Stomach smooth muscle (tissue), 2 donors: ENCODE measurements around the gene MFSD12.

Experiments used
- H3K27ac ChIP-seq: one replicate; pipeline ENCODE4 v1.7.0; 2013; ENCODE audit warnings: mild to moderate bottlenecking, low read length, inconsistent platforms
- H3K27me3 ChIP-seq, 2 donors: one replicate each; pipeline ENCODE4 v1.7.0; 2013; ENCODE audit warnings: low read length in 2 of 2; ENCODE audit not compliant: insufficient read depth in 2 of 2, control insufficient read depth in 1 of 2
- H3K36me3 ChIP-seq, 2 donors: one replicate each; pipeline ENCODE4 v1.7.0; 2013; ENCODE audit warnings: low read length in 2 of 2; ENCODE audit not compliant: control insufficient read depth in 2 of 2, insufficient read depth in 2 of 2
- H3K4me1 ChIP-seq: one replicate; pipeline ENCODE4 v1.7.0; 2013; ENCODE audit warnings: low read length; ENCODE audit not compliant: control insufficient read depth, insufficient read depth
- H3K4me3 ChIP-seq, 2 donors: one replicate each; pipeline ENCODE4 v1.7.0; 2013; ENCODE audit warnings: low read length in 2 of 2
- H3K9ac ChIP-seq, 2 donors: one replicate each; pipeline ENCODE4 v1.7.0; 2013; ENCODE audit warnings: low read length in 2 of 2, mild to moderate bottlenecking in 1 of 2
- H3K9me3 ChIP-seq, 2 donors: one replicate each; pipeline ENCODE4 v1.7.0; 2013; ENCODE audit warnings: low read length in 2 of 2; ENCODE audit not compliant: control insufficient read depth in 2 of 2
- donor health status: healthy.
- donor health status: Pancreatic carcinoma.

The MFSD12 gene

DNA sequence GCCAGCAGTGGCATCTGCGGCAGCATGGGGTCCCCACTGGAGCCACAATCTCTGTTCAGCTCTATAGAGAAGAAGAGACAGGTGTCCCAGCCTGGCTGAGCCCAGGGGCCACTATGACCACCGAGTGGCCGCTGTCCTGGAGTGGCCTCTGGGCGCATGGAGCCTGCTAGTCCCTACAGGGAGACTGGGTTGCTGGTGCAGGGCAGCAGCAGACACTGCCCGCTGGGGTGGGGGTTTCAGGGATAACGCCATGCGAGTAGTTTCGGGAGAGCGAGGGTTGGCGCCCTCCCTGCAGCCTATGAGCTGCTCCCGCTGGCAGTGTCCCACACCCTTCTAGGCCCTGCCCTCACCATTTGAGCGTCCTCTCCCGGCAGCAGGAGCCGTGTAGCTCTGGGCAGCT, 29.3 kb downstream of the MFSD12 start:
- Histone ChIP-seq H3K4me3 (no peak overlapping the region), H3K9ac (no peak overlapping the region), H3K36me3 (peaks cover 17 to 45% of the 10 kb centered on the region in 2 donors), H3K4me1 (no peaks in the 10 kb centered on the region), H3K27ac (no peak overlapping the region), H3K9me3 (no peaks in the 10 kb centered on the region), H3K27me3 (no peaks in the 10 kb centered on the region)

DNA sequence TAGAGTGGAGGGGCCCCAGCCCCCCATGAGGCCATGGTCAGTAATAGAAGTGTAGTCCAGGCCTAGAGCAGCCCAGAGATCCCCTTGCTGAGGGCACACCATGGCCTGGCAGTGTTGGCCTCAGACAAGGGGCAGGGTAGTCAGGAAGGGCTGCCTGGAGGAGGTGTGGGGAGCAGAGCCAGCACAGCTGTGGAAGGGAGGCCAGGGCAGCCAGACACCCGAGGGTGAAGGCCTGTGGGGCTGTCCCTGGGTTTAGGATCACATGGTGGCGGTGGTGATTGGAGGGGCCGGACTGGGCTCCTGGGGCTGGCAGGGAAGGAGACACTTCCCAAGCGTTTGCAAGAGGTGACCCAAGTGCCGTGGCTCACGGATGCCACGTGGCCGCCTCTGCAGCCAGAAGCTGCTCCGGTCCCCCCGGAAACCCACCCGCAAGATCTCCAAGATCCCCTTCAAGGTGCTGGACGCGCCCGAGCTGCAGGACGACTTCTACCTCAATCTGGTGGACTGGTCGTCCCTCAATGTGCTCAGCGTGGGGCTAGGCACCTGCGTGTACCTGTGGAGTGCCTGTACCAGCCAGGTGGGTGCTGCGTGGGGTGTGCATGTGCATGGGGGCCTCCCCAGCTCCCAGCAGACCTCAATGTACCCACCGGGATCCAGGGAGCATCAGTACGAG, 30.0 kb downstream of the MFSD12 start:
- H3K9ac ChIP-seq: no peak overlapping the region
- no peaks in the 10 kb centered on the region for H3K27me3 ChIP-seq
- H3K4me3 ChIP-seq: no peak overlapping the region
- peaks cover 17 to 38% of the 10 kb centered on the region in 2 donors for H3K36me3 ChIP-seq
- H3K9me3 ChIP-seq: no peaks in the 10 kb centered on the region
- no peak overlapping the region for H3K27ac ChIP-seq
- H3K4me1 ChIP-seq: no peaks in the 10 kb centered on the region

DNA sequence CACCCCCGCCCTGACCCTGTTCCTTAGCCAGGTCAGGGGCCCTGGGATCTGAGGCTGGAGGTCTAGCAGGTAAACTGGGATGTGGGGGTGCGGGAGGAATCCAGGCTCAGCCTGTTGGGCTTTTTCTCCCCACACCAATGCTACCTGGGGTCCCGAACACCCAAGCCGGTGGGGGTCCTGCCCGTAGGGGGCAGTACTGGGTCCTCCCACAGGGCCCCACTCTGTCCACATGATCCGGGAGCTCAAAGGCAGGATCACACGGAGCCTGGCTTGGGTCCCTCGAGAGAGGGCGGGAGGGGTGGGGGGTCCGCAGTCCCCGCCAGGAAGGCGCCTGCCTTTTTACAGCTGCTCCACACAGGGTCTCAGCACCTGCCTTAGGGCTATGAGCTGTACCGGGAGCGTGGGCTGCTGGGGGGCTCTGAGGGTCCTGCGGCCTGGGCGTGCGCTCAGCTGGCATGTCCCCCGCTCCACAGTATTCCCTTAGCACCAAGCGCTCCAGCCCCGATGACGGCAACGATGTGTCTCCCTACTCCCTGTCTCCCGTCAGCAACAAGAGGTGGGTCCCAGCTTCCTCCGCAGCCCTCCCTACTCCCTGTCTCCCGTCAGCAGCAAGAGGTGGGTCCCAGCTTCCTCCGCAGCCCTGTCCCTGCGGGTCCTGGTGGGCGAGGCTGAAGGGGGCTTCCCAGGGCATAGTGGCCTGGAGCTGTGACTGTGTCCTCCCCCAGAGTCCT, 30.7 kb downstream of the MFSD12 start:
- Histone ChIP-seq H3K27me3 (no peaks in the 10 kb centered on the region), H3K27ac (no peak overlapping the region), H3K9me3 (no peaks in the 10 kb centered on the region), H3K9ac (no peak overlapping the region), H3K36me3 (peaks cover 17 to 37% of the 10 kb centered on the region in 2 donors), H3K4me3 (no peak overlapping the region), H3K4me1 (no peaks in the 10 kb centered on the region)

DNA sequence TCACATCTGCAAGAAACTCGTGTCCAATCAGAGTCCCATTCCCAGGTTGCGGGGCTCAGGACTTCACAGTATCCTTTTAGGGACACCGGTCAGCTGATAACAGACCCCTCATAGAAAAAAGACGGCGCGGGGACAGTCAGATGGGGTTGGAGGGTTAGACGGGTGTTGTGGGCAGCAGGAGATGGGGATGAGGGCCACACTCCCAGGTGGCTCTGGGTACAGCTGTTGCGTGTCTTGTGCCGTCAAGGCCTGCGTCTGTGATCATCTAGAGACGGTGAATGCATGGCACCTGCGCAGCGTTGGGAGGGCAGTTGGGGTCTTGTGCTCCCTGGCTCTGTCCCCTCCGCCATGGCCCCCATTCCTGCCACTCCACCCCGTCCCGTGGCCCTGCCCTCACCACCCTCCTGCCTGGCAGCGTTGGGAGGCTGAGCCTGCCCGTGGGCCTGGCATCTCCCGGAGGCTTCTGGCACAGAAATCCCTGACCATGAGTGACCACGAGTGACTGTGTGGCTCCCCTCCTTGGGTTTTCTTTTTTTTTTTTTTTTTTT, 32.4 kb downstream of the MFSD12 start:
- no peak overlapping the region for H3K27ac ChIP-seq
- no peaks in the 10 kb centered on the region for H3K9me3 ChIP-seq
- no peak overlapping the region for H3K4me3 ChIP-seq
- H3K36me3 ChIP-seq: peaks cover 13 to 27% of the 10 kb centered on the region in 2 donors
- H3K9ac ChIP-seq: no peak overlapping the region
- no peaks in the 10 kb centered on the region for H3K27me3 ChIP-seq
- peaks cover 5% of the 10 kb centered on the region for H3K4me1 ChIP-seq

DNA sequence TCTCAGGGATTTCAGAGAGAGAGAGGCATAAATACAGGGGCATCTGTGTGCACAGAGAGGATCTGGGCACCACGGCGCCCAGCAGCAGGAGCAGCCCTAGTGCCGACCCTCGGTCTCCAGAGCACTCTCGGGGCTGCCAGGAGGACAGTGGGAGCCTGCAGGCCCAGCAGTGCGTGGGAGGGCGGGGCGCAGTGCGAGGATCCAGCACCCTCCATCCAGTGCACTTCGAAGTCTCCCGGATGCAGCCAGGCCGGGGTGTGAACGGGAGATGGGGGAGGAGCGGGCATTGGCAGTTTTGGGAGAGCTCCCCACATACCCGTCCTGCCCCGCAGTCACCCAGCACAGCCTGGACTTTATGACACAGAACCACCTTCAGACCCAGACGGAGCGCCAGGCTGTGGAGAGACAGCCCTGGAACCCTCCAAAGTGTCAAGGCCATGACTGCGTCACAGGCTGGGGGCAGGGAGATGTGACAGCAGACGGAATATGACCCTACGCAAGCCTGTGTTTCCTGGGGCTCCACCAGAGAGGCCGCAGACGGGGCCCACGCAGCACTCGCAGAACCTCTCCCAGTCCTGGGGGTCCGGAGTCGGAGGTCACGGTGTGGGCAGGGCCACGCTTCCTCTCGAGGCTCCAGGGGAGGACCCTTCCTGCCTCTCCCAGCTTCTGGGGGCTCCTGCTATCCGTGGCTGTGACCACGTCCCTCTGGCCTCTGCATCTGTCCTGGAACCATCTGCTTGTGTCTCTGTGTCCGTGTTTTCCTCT, 33.1 kb downstream of the MFSD12 start:
- Histone ChIP-seq H3K27me3 (no peaks in the 10 kb centered on the region), H3K4me3 (no peak overlapping the region), H3K9me3 (no peaks in the 10 kb centered on the region), H3K36me3 (peaks cover 13 to 31% of the 10 kb centered on the region in 2 donors), H3K27ac (no peak overlapping the region), H3K9ac (no peak overlapping the region), H3K4me1 (peaks cover 7% of the 10 kb centered on the region)

DNA sequence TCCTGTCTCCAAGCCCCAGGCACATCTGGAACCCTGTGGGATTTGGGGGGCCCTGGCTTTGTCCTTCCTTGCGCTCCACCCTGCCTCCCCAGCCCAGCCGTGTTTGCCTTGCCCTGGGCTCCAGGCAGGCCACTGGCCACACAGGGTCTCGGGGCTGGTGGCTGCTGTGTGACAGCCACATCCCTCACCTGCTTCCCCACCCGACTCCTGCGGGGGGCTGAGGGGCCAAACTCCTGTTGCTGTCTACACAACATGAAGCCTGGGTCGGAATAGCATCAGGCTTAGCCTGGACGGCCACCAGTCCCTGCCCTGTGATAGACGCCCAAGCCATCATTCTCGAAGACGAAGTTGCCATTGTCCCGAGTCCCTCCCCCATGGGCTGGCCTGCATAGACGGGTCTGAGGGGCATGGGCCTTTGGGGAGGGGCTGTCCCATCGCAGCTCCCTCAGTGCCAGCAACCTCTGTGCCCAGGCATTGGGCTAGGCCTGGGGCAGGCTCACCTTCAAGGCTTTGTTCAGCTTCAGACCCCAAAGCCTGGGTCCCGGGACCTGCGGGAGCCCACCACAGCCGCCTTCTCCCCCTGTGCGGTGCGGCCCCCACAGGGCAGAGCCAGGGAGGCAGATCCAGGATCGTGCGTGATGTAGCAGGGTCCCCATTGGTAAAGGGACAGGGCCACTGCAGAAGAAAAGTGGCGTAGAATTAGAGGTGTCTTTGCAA, 33.9 kb downstream of the MFSD12 start:
- no peak overlapping the region for H3K27ac ChIP-seq
- no peaks in the 10 kb centered on the region for H3K9me3 ChIP-seq
- no peak overlapping the region for H3K4me3 ChIP-seq
- no peaks in the 10 kb centered on the region for H3K27me3 ChIP-seq
- H3K4me1 ChIP-seq: peaks cover 7% of the 10 kb centered on the region
- H3K9ac ChIP-seq: no peak overlapping the region
- peaks cover 13 to 31% of the 10 kb centered on the region in 2 donors for H3K36me3 ChIP-seq

DNA sequence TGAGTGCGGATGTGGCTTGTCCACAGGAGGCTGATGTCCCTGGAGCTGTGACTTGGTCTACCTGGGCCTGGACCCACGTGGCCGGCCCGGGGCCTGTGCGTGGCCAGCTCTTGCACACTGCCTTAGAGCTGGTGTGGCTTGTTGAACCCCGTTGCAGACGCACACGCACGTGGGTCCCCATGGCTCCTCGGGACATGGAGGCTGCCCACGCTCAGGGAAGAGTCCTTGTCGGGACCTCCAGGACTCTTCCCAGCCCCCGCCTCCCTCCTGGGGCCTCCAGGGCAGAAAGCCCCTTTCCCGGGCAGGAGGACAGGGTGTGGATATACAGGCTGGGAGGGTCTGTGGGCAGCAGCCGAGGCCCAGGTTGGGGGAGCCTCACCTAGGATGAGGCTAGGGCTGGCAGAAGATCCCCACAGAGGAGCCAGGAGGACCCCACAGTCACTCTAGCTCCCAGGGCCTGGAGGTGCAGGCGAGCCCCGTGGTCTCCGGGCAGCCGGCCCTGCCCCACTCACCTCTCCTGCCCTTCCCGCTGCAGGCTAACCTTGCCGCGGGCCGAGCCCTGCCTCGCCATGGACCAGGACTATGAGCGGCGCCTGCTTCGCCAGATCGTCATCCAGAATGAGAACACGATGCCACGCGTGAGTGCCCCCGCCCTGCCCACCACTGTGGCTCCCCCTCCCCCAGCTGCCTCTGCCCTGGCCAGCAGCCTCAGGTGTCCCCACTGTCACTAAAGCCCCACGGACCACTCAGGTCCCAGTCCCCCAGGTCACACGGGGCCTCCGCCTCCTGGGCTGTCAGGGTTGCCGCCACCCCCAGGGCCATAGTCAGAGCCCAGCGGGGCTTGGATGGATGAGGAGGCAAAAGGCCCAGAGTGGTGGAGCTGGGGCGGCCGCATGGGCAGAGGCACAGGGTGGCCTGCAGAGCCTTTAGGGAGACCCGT, 34.7 kb downstream of the MFSD12 start:
- peaks cover 11 to 26% of the 10 kb centered on the region in 2 donors for H3K36me3 ChIP-seq
- H3K4me3 ChIP-seq: no peak overlapping the region
- H3K9ac ChIP-seq: no peak overlapping the region
- no peaks in the 10 kb centered on the region for H3K27me3 ChIP-seq
- no peaks in the 10 kb centered on the region for H3K9me3 ChIP-seq
- H3K4me1 ChIP-seq: peaks cover 7% of the 10 kb centered on the region
- no peak overlapping the region for H3K27ac ChIP-seq

DNA sequence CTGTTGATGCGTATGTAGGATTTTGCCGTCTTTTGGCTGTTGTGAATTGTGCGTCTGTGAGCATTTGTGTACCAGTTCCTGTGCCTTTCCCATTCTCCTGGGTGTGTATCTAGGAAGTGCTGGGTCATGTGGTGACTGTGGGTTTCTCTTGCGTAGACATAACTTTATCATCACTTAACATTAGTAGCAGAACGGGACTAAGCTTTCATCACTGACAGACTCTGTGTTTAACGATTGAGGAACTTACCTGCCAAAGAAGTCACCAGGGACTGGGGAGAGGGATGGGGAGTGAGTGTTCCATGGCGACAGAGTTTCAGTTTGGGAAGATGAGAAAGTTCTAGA, 36.3 kb downstream of the MFSD12 start:
- Histone ChIP-seq H3K36me3 (peaks cover 5 to 20% of the 10 kb centered on the region in 2 donors), H3K27me3 (no peaks in the 10 kb centered on the region), H3K9me3 (no peaks in the 10 kb centered on the region), H3K4me3 (no peak overlapping the region), H3K27ac (no peak overlapping the region), H3K4me1 (peaks cover 12% of the 10 kb centered on the region), H3K9ac (no peak overlapping the region)

DNA sequence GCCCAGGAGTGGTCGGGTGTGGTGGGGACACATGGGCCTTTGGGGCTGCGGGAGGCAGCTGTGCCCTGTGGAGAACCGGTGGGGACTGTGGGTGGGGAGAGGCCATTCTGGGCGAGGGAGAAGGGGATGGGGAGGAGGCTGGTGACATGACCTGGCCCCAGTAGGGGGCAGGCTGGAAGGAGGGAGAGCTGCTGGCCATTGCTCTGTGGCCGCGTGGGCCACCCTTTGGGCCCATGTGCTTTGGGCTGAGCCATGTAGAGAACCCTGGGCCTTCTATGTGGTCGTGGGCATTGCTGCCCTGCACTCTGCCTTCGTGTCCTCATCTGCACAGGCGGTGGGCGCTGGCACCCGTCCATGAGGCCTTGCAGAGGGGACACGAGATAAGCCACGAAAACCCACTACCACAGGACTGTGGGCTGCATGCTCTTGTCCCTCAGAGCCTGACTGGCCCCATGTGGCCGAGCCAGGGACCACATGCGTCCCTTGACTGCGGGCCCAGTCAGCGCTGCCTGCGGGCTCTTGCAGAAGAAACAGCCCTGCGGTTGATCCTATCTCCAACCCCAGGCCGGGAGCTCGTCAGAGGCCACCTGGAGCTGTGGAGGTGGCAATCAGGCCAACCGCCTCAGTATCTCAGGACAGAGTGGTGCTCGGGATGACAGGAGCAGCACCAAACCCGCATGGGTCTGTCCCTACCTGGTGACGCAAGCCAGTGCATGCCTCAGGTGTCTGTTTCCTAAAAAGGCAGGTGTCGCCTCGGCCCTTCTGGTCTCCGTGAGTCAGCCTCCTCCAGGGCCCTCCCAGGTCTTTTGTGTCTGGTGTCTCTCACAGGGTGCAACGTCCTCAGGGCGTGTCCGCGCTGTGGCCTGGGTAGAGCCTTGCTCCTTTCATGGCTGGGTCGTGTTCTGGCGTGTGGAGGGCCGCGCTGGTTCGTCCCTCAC, 37.0 kb downstream of the MFSD12 start:
- Histone ChIP-seq H3K27ac (no peak overlapping the region), H3K4me1 (peaks cover 13% of the 10 kb centered on the region), H3K9me3 (no peaks in the 10 kb centered on the region), H3K27me3 (no peaks in the 10 kb centered on the region), H3K4me3 (no peak overlapping the region), H3K36me3 (peaks cover 5 to 20% of the 10 kb centered on the region in 2 donors), H3K9ac (no peak overlapping the region)
